ENCODE measurements around the gene HLA-DMB. TPM values are rescaled to one million over a fixed set of nuclear protein-coding genes. Genes with fewer than 3 reads are reported as not detected.
"Not testable (repeated sequence)": the region's sequence is repeated elsewhere in the genome, so short reads cannot be mapped to it uniquely, and the experiment has no call there.

HLA-DMB gene
- total RNA-seq, 2 experiments from 2014 or later: 4.6 to 6.0 TPM

DNA sequence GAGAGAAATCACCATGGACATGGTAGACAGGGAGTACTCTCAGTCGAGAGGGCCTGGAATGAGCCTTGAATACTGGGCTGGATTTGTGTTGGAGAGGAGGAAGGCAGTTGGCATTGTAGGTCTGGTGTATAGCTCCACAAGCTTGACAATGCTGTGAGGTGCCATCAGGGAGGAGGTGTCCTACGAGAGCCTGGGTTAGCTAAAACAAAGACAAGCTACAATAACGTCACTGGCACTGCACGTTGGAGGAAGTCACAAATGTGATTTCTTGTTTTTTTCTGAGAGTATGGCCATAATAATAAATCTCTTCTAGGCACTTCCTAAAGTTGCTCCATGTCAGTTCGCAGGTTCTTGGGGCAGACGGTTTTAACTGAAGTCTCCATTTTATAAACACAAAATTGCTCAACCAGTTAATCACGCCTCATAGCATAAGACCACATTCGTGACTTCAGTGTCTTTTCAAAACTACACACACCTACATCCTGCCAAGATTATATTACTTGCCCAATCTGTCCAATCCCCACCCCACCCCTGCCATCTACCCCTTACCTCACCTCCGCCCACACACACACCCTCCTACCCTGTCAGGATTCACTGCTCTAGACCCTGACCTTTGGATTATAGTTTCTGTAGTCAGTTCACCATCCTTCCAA is 4.4 kb upstream of the HLA-DMB start:
- POLR2A ChIA-PET: interaction anchor here (1.9 to 7.2 kb wide), 6 partner anchors 9 to 101 kb away, joined by 8 to 325 read pairs (median 14); partner anchors contain the start of genes BRD2, HLA-DMA and PSMB8
- intact Hi-C loops (cut with DNase I, micrococcal nuclease): no loop called here
- ATAC-seq (ENCODE audit: poor library complexity): no peak

DNA sequence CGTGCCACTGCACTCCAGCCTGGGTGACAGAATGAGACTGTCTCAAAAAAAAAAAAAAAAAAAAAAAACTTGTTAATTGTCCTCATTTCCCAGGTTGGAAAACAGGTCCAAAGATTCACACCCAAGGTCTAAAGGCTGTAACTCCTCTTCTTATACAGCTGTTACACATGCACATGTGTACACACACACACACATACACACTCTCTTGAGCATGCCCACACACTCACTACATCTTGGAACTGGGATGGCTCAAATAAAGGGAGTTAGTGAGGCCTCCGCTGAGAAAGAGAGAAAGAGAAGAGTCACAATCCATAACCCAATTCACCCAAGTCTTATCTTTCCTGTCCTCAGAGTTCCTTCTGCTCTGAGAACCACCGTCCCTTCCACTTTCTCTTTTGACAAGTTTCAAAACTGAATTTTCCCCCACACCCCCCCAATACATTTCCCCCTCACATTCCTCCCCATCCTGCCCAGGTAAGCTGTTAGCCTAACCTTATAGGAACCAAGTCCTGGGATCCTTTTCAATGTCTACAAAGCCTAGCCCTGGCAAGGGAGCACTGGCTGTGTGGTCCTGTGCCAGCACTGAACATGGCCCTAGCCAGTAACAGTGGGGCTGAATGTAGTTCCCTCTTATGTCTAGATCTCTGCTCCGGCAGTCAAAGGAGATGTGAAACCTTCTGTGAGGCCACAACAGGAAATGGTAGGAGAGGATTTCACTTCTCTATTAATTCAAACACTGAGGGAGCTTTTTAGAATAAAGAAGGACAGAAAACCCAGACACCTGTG is 3.2 kb upstream of the HLA-DMB start:
- intact Hi-C loops (cut with DNase I, micrococcal nuclease): no loop called here

More for the DNA sequence above, 4.4 kb upstream of the HLA-DMB start:
- TF ChIP-seq, protein P1, sequence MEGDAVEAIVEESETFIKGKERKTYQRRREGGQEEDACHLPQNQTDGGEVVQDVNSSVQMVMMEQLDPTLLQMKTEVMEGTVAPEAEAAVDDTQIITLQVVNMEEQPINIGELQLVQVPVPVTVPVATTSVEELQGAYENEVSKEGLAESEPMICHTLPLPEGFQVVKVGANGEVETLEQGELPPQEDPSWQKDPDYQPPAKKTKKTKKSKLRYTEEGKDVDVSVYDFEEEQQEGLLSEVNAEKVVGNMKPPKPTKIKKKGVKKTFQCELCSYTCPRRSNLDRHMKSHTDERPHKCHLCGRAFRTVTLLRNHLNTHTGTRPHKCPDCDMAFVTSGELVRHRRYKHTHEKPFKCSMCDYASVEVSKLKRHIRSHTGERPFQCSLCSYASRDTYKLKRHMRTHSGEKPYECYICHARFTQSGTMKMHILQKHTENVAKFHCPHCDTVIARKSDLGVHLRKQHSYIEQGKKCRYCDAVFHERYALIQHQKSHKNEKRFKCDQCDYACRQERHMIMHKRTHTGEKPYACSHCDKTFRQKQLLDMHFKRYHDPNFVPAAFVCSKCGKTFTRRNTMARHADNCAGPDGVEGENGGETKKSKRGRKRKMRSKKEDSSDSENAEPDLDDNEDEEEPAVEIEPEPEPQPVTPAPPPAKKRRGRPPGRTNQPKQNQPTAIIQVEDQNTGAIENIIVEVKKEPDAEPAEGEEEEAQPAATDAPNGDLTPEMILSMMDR (IDR thresholded peaks at IDR 0.05): no peak
- H3K4me3 Mint-ChIP-seq: no peak overlapping the region
- peak in 3 of 14 experiments; percentile 41 to 63 (median 53) for DNase-seq
- H3K9me3 Mint-ChIP-seq: peaks cover 2% of the 10 kb centered on the region
- Histone ChIP-seq H3K27ac (ENCODE audit: low read depth in 1 of 2, low read length in 2 of 2) (peak overlapping the region in 1 of 2 donors; percentile 24), H3K27me3 (ENCODE audit: control insufficient read depth in 1 of 2, insufficient read depth in 2 of 2, low read length in 2 of 2) (no peaks in the 10 kb centered on the region), H3K9me3 (ENCODE audit: control insufficient read depth in 1 of 2, insufficient read depth in 1 of 2, low read length in 2 of 2) (no peaks in the 10 kb centered on the region), H3K4me1 (ENCODE audit: insufficient read depth, low read length) (peaks cover 57% of the 10 kb centered on the region), H3K36me3 (ENCODE audit: insufficient read depth, low read length) (no peaks in the 10 kb centered on the region), H3K4me3 (ENCODE audit: low read length) (no peak overlapping the region)
- H3K27ac Mint-ChIP-seq: peak overlapping the region; percentile 99
- CTCF ChIA-PET: interaction anchor here (2.1 to 7.4 kb wide), 3 partner anchors 8 to 39 kb away, joined by 8 to 53 read pairs (median 22); partner anchors contain the start of gene HLA-DMA
- peaks cover 88% of the 10 kb centered on the region for H3K4me1 Mint-ChIP-seq (ENCODE audit: low read depth)
- no peaks in the 10 kb centered on the region for H3K27me3 Mint-ChIP-seq
- H3K36me3 Mint-ChIP-seq (ENCODE audit: low read depth): no peaks in the 10 kb centered on the region

GRCh38 chr6:32942555-32943123 is 1.8 kb upstream of the HLA-DMB start:
- H3K27me3 ChIP-seq (ENCODE audit: control insufficient read depth in 1 of 2, insufficient read depth in 2 of 2, low read length in 2 of 2); H3K27me3 Mint-ChIP-seq; H3K9me3 ChIP-seq (ENCODE audit: control insufficient read depth in 1 of 2, insufficient read depth in 1 of 2, low read length in 2 of 2); H3K9me3 Mint-ChIP-seq; ATAC-seq (ENCODE audit: poor library complexity); H3K36me3 ChIP-seq (ENCODE audit: insufficient read depth, low read length); H3K4me3 ChIP-seq (ENCODE audit: low read length); DNase-seq; H3K27ac ChIP-seq (ENCODE audit: low read depth in 1 of 2, low read length in 2 of 2); H3K36me3 Mint-ChIP-seq (ENCODE audit: low read depth); intact Hi-C loops (cut with DNase I, micrococcal nuclease): not testable (repeated sequence)
- H3K4me3 Mint-ChIP-seq: peak overlapping the region; percentile 67
- peak overlapping the region; percentile 99 for H3K27ac Mint-ChIP-seq
- peaks cover 73% of the 10 kb centered on the region for H3K4me1 Mint-ChIP-seq (ENCODE audit: low read depth)
- CTCF ChIA-PET: interaction anchor here (0.9 to 7.4 kb wide), 7 partner anchors 9 to 104 kb away, joined by 3 to 53 read pairs (median 13); partner anchors contain the start of genes HLA-DMA and TAP2
- POLR2A ChIA-PET: interaction anchor here (2.1 to 7.2 kb wide), 6 partner anchors 8 to 98 kb away, joined by 8 to 325 read pairs (median 14); partner anchors contain the start of genes BRD2, HLA-DMA and PSMB8
- peaks cover 58% of the 10 kb centered on the region for H3K4me1 ChIP-seq (ENCODE audit: insufficient read depth, low read length)

More for the DNA sequence above, 3.2 kb upstream of the HLA-DMB start:
- Histone ChIP-seq H3K27ac (ENCODE audit: low read depth in 1 of 2, low read length in 2 of 2) (peak overlapping the region; percentile 37 to 73), H3K9me3 (ENCODE audit: control insufficient read depth in 1 of 2, insufficient read depth in 1 of 2, low read length in 2 of 2) (no peaks in the 10 kb centered on the region), H3K36me3 (ENCODE audit: insufficient read depth, low read length) (no peaks in the 10 kb centered on the region), H3K27me3 (ENCODE audit: control insufficient read depth in 1 of 2, insufficient read depth in 2 of 2, low read length in 2 of 2) (no peaks in the 10 kb centered on the region), H3K4me3 (ENCODE audit: low read length) (peak overlapping the region; percentile 33), H3K4me1 (ENCODE audit: insufficient read depth, low read length) (peaks cover 58% of the 10 kb centered on the region)
- H3K4me3 Mint-ChIP-seq: peak overlapping the region; percentile 90
- no peaks in the 10 kb centered on the region for H3K27me3 Mint-ChIP-seq
- POLR2A ChIA-PET: interaction anchor here (1.9 to 7.2 kb wide), 6 partner anchors 10 to 99 kb away, joined by 8 to 325 read pairs (median 14); partner anchors contain the start of genes BRD2, HLA-DMA and PSMB8
- H3K36me3 Mint-ChIP-seq (ENCODE audit: low read depth): no peaks in the 10 kb centered on the region
- CTCF ChIA-PET: interaction anchor here (2.1 to 7.4 kb wide), 3 partner anchors 9 to 41 kb away, joined by 8 to 53 read pairs (median 22); partner anchors contain the start of gene HLA-DMA
- H3K27ac Mint-ChIP-seq: peak overlapping the region; percentile 99
- ATAC-seq (ENCODE audit: poor library complexity) (peak; percentile 46), DNase-seq (peak in 8 of 14 experiments; percentile 7 to 72 (median 35))
- peaks cover 82% of the 10 kb centered on the region for H3K4me1 Mint-ChIP-seq (ENCODE audit: low read depth)
- TF ChIP-seq, protein P1 (IDR thresholded peaks at IDR 0.05): no peak
- H3K9me3 Mint-ChIP-seq: peaks cover 2% of the 10 kb centered on the region

All from CD4-positive, alpha-beta T cell (primary cell).